Left lung (tissue), 10 donors: ENCODE measurements around the gene JPH4. TPM values are rescaled to one million over a fixed set of nuclear protein-coding genes. Genes with fewer than 3 reads are reported as not detected.

Source experiments
- ATAC-seq: fragments of 200-7000 bp; cut with Tn5 transposase; one replicate; pipeline ENCODE4 v1.9.1; 2020; ENCODE audit warnings: moderate library complexity
- DNase-seq, 4 donors: peaks; one replicate each; pipeline ENCODE4 v3.0.0-alpha.2; 2013 to 2020
- H3K27ac ChIP-seq, 2 donors: fragments of 200-600 bp; sonication (generic) in 1 of 2; one replicate each; pipeline versions ENCODE4 v1.5.0 to v1.8.0; 2020 to 2021
- H3K27me3 ChIP-seq, 2 donors: fragments of 200-600 bp; sonication (generic) in 1 of 2; one replicate each; pipeline versions ENCODE4 v1.5.0 to v1.8.0; 2020 to 2021
- H3K36me3 ChIP-seq, 2 donors: fragments of 200-600 bp; sonication (generic) in 1 of 2; one replicate each; pipeline versions ENCODE4 v1.5.0 to v1.8.0; 2020 to 2021
- H3K4me1 ChIP-seq, 2 donors: fragments of 200-600 bp; one replicate each; pipeline ENCODE4 v1.8.0; 2021
- H3K4me3 ChIP-seq, 2 donors: fragments of 200-600 bp; sonication (generic) in 1 of 2; one replicate each; pipeline versions ENCODE4 v1.5.0 to v1.8.0; 2020 to 2021; ENCODE audit warnings: mild to moderate bottlenecking in 1 of 2
- H3K9me3 ChIP-seq, 2 donors: fragments of 200-600 bp; sonication (generic) in 1 of 2; one replicate each; pipeline versions ENCODE4 v1.5.0 to v1.8.0; 2020 to 2021
- intact Hi-C, 2 donors: fragments of 100-400 bp; cut with DNase I; formaldehyde crosslinking; loops; one replicate each; pipeline versions ENCODE4 v1.11.2 to v1.14.2; 2022
- polyA plus RNA-seq, 6 donors: library from polyadenylated mRNA; unstranded; fragments of 120-200 nt; gene quantifications; one replicate each; pipeline ENCODE4 v1.2.1, GENCODE V29; 2013; ENCODE audit not compliant: insufficient read length in 6 of 6
- total RNA-seq, 2 donors: library from RNA; stranded (reverse); fragmentation: NEBNext Ultra II Directional; extraction: Animal tissue kit (Norgen Biotek cat#: 25700); gene quantifications; one replicate each; pipeline ENCODE4 v1.2.1, GENCODE V29; 2021
- TF ChIP-seq, protein P1 (sequence below), 2 donors: fragments of 200-600 bp; sonication (generic) in 1 of 2; IDR thresholded peaks; one replicate each; pipeline versions ENCODE4 v1.5.0 to v1.8.0; 2021; ENCODE audit warnings: antibody characterized with exemption in 2 of 2
- donor health status: DM: no; HTN: yes; CAD: no.
- donor health status: DM: no; HTN: no; CAD: no.

JPH4 gene
- total and polyA plus RNA-seq, 8 donors, result 0.84 to 1.3 (median 1.0) TPM

DNA sequence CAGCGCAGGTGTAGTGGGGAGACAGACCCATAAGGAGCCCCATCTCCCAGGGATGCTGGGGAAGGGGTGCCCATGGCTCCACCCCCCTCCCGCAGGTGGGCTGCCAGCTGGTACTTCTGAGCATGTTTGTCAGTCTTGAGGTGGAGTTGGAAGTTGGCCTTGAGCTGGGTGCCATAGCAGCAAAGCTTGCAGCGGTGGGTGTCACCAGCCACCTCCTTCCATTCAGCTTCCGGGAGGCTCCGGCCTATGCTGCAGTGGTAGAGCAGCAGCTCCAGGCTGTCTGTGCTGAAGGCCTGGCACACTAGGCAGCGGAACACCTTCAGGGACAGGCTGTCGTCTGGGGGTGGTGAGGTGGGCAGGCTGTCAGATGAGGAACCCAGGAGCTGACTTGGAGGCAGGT is 45.9 kb downstream of the JPH4 start:
- Histone ChIP-seq H3K27me3 (no peaks in the 10 kb centered on the region), H3K4me1 (no peaks in the 10 kb centered on the region), H3K27ac (no peak overlapping the region), H3K9me3 (no peaks in the 10 kb centered on the region), H3K4me3 (no peak overlapping the region), H3K36me3 (no peaks in the 10 kb centered on the region)
- no peak for DNase-seq
- TF ChIP-seq, protein P1, sequence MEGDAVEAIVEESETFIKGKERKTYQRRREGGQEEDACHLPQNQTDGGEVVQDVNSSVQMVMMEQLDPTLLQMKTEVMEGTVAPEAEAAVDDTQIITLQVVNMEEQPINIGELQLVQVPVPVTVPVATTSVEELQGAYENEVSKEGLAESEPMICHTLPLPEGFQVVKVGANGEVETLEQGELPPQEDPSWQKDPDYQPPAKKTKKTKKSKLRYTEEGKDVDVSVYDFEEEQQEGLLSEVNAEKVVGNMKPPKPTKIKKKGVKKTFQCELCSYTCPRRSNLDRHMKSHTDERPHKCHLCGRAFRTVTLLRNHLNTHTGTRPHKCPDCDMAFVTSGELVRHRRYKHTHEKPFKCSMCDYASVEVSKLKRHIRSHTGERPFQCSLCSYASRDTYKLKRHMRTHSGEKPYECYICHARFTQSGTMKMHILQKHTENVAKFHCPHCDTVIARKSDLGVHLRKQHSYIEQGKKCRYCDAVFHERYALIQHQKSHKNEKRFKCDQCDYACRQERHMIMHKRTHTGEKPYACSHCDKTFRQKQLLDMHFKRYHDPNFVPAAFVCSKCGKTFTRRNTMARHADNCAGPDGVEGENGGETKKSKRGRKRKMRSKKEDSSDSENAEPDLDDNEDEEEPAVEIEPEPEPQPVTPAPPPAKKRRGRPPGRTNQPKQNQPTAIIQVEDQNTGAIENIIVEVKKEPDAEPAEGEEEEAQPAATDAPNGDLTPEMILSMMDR (IDR thresholded peaks at IDR 0.05), result no peak
- intact Hi-C loops, result loop anchor here in 1 of 2 donors (10.0 kb wide), 1 partner anchor 48 kb away; no protein-coding TSS in a partner anchor
- no peak for ATAC-seq

DNA sequence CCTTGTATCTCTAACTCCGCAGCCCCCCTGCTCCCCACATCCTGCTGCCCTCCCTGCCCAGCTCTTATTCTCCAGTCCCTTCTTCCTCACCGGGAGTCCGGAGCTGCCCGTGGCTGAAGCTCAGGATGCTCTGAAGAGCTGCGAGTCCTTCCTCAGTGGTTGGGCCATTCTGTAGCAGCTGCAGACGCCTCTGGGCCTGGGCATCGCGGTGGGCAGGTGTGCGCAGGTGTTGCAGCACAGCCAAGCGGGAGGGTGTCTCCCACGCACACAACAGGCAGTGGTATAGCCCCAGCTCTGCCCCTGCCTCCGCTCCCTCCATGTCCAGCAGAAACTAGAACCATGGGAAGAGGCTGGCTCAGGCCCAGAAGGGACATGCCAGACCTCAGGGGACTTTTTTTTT is 47.2 kb downstream of the JPH4 start:
- intact Hi-C loops, result loop anchor here in 1 of 2 donors (10.0 kb wide), 1 partner anchor 47 kb away; no protein-coding TSS in a partner anchor
- ATAC-seq, result no peak
- no peak for DNase-seq

DNA sequence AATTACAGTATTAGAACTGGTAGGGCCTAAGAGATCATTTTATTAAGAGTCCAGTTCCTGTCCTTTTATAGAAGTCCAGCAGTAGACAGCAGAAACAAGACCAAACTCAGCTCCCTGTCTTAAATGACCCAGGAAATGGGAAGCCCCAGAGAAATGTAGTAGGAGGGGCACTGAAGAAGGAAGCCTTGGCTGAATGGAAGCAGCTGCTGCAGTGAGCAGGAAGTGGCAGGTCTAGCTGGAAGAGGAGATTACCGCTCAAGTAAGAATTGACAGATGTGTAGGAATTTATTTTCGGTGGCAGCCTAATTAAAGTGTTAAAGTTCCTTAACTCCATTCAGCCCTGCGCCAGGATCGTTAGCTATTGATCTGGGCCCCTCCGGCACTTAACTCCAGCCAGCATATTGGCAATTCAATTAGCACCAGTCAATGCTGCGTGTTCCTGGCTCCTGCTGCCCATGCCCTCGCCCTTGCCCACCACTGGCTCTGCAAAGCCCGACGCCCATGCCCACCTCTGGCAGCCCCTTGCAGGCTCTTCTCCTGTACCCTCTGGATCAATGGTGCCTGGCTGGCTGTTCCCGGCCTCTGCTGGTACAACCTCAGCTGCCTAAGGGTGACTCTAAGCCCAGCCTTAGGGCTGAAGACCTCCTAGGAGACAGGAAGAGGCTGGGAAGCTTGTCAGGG is 48.1 kb downstream of the JPH4 start:
- intact Hi-C loops, result loop anchor here in 1 of 2 donors (10.0 kb wide), 1 partner anchor 46 kb away; no protein-coding TSS in a partner anchor
- no peak overlapping the region for H3K27ac ChIP-seq

More for the DNA sequence above, 47.2 kb downstream of the JPH4 start:
- H3K27ac ChIP-seq, result no peak overlapping the region
- TF ChIP-seq, protein P1 (IDR thresholded peaks at IDR 0.05), result no peak
- H3K4me3 ChIP-seq, result no peak overlapping the region
- H3K27me3 ChIP-seq, result no peaks in the 10 kb centered on the region
- H3K9me3 ChIP-seq, result no peaks in the 10 kb centered on the region
- H3K4me1 ChIP-seq, result no peaks in the 10 kb centered on the region
- H3K36me3 ChIP-seq, result no peaks in the 10 kb centered on the region

DNA sequence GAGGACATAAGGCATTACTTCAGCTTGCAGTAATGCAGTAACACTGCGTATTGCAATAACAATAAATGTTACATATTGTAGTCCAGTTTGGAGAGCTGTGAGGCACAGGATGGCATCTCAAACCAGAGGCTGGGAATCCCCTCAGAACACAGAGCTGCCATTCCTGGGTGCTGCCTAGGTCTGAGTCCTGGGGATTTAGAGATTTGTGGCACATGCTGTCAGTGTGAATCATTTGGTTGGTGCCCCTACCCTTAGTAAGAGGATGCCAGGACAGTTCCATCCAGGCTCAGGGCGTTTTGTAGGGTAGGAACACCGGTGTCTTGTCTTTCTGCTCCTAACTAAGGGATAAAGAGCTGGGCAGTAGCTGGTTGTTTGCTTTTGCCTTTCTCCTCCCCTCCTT is 49.6 kb downstream of the JPH4 start:
- TF ChIP-seq, protein P1 (IDR thresholded peaks at IDR 0.05), result no peak
- no peaks in the 10 kb centered on the region for H3K9me3 ChIP-seq
- H3K4me3 ChIP-seq, result no peak overlapping the region
- H3K4me1 ChIP-seq, result no peaks in the 10 kb centered on the region
- peaks cover 0 to 4% of the 10 kb centered on the region in 2 donors for H3K36me3 ChIP-seq
- H3K27ac ChIP-seq, result no peak overlapping the region
- ATAC-seq (no peak), DNase-seq (no peak)
- no peaks in the 10 kb centered on the region for H3K27me3 ChIP-seq
- intact Hi-C loops, result no loop called here

More for the DNA sequence above, 48.1 kb downstream of the JPH4 start:
- peaks cover 0 to 4% of the 10 kb centered on the region in 2 donors for H3K36me3 ChIP-seq
- H3K27me3 ChIP-seq, result no peaks in the 10 kb centered on the region
- peak; percentile 25 for ATAC-seq
- no peaks in the 10 kb centered on the region for H3K9me3 ChIP-seq
- DNase-seq, result peak in 1 of 4 donors; percentile 55
- H3K4me1 ChIP-seq, result no peaks in the 10 kb centered on the region
- TF ChIP-seq, protein P1 (IDR thresholded peaks at IDR 0.05), result no peak
- no peak overlapping the region for H3K4me3 ChIP-seq

DNA sequence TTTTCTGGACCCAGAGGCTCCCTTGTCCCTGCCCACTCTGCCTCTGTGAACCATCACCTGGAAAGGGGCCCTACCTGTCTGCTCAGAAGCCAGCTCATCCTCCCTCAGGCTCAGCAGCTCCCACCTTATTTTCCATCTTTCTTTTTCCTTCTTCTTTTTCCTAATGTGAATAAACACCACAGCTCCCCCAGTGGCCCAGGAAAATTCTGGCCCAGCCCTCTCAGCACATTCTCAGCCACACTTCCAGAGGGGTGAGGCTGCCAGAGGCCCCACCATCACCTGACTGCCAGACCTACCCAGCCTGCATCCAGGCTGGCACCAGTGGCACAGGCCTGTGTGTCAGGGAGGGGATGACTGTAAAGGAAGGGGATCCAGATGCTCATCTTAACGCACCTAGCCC is 50.0 kb downstream of the JPH4 start:
- ATAC-seq (no peak), DNase-seq (no peak)
- no peak overlapping the region for H3K4me3 ChIP-seq
- TF ChIP-seq, protein P1 (IDR thresholded peaks at IDR 0.05), result no peak
- no peaks in the 10 kb centered on the region for H3K9me3 ChIP-seq
- intact Hi-C loops, result no loop called here
- H3K27me3 ChIP-seq, result no peaks in the 10 kb centered on the region
- no peaks in the 10 kb centered on the region for H3K4me1 ChIP-seq
- no peak overlapping the region for H3K27ac ChIP-seq
- H3K36me3 ChIP-seq, result peaks cover 0 to 4% of the 10 kb centered on the region in 2 donors
